Endodermal cell (in vitro differentiated cells): Measurements from ENCODE around the gene SPAST. TPM values are rescaled to one million over a fixed set of nuclear protein-coding genes. Genes with fewer than 3 reads are reported as not detected.
"Not testable (repeated sequence)": the region's sequence is repeated elsewhere in the genome, so short reads cannot be mapped to it uniquely, and the experiment has no call there.

Source experiments
- DNase-seq: peaks from one replicate; pipeline ENCODE4 v3.0.0-alpha.2; 2017
- H3K27ac ChIP-seq: 2 replicates; pipeline ENCODE4 v1.5.1; 2013; ENCODE audit warnings: mild to moderate bottlenecking, low read depth, low read length, moderate library complexity
- H3K27me3 ChIP-seq: 2 replicates; pipeline ENCODE4 v1.6.1; 2013; ENCODE audit warnings: mild to moderate bottlenecking, low read length, moderate library complexity; ENCODE audit not compliant: insufficient read depth, control insufficient read depth, poor library complexity, severe bottlenecking
- H3K36me3 ChIP-seq: 2 replicates; pipeline ENCODE4 v1.7.0; 2013; ENCODE audit warnings: mild to moderate bottlenecking, low read length, moderate library complexity; ENCODE audit not compliant: control insufficient read depth, insufficient read depth
- H3K4me1 ChIP-seq: one replicate; pipeline ENCODE4 v1.7.0; 2013; ENCODE audit warnings: low read length; ENCODE audit not compliant: control insufficient read depth, insufficient read depth
- H3K4me3 ChIP-seq: 2 replicates; pipeline ENCODE4 v1.5.1; 2013; ENCODE audit warnings: mild to moderate bottlenecking, low read length, moderate library complexity
- H3K9ac ChIP-seq: 2 replicates; pipeline ENCODE4 v1.6.1; 2013; ENCODE audit warnings: mild to moderate bottlenecking, low read length, moderate library complexity; ENCODE audit not compliant: poor library complexity, severe bottlenecking; ENCODE audit errors: extremely low read depth
- H3K9me3 ChIP-seq: 2 replicates; pipeline ENCODE4 v1.6.1; 2013; ENCODE audit warnings: mild to moderate bottlenecking, low read length, moderate library complexity; ENCODE audit not compliant: control insufficient read depth
- H3K27ac Mint-ChIP-seq: 2 replicates; pipeline ENCODE4 v1.8.0; 2020; ENCODE audit warnings: mixed read lengths
- H3K27me3 Mint-ChIP-seq: 2 replicates; pipeline ENCODE4 v1.8.0; 2021; ENCODE audit warnings: mild to moderate bottlenecking, mixed read lengths; ENCODE audit not compliant: insufficient read depth
- H3K36me3 Mint-ChIP-seq: 2 replicates; pipeline ENCODE4 v1.8.0; 2020; ENCODE audit warnings: low read depth, mixed read lengths
- H3K4me1 Mint-ChIP-seq: 2 replicates; pipeline ENCODE4 v1.8.0; 2020; ENCODE audit warnings: mixed read lengths
- H3K4me3 Mint-ChIP-seq: 2 replicates; pipeline ENCODE4 v1.8.0; 2020; ENCODE audit warnings: mild to moderate bottlenecking, moderate library complexity, mixed read lengths
- H3K9me3 Mint-ChIP-seq: 2 replicates; pipeline ENCODE4 v1.8.0; 2020; ENCODE audit warnings: mild to moderate bottlenecking, mixed read lengths
- CTCF ChIP-seq: fragments of 200-600 bp; sonication (generic); conservative IDR thresholded peaks from 2 replicates; pipeline ENCODE4 v1.5.0; 2021; ENCODE audit warnings: antibody characterized with exemption, mild to moderate bottlenecking
- WGBS, 2 experiments: methylation state at CpG; one replicate each; pipeline versions ENCODE4 v1.1.5 to v1.1.7; 2013; ENCODE audit warnings: missing lambda C conversion rate in 2 of 2, mixed read lengths in 1 of 2; ENCODE audit not compliant: insufficient coverage in 1 of 2, insufficient read length in 1 of 2; 5-methylcytosine and 5-hydroxymethylcytosine counted together
- total RNA-seq, 2 donors: library from RNA; stranded (reverse); fragmentation: NEBNext Ultra II Directional in 1 of 2; extraction: Animal tissue kit (Norgen Biotek cat#: 25700) in 1 of 2; gene quantifications; 2 replicates in 1 of 2; 3 replicates in 1 of 2; pipeline ENCODE4 v1.2.1, GENCODE V29; 2021

Gene SPAST
- total RNA-seq, 2 donors from 2014 or later, result 25.7 to 34.6 TPM

GRCh38 chr2:32189011-32189410 lies 125.7 kb downstream of the SPAST start:
- Mint-ChIP-seq H3K9me3 (no peaks in the 10 kb centered on the region), H3K4me3 (no peak overlapping the region), H3K27ac (no peak overlapping the region), H3K4me1 (no peaks in the 10 kb centered on the region), H3K27me3 (no peaks in the 10 kb centered on the region), H3K36me3 (peaks cover 43% of the 10 kb centered on the region)
- Histone ChIP-seq H3K36me3 (peaks cover 42% of the 10 kb centered on the region), H3K9ac (no peak overlapping the region), H3K4me1 (no peaks in the 10 kb centered on the region), H3K27ac (no peak overlapping the region), H3K9me3 (no peaks in the 10 kb centered on the region), H3K4me3 (no peak overlapping the region), H3K27me3 (no peaks in the 10 kb centered on the region)
- no peak for DNase-seq
- no peak for TF ChIP-seq CTCF
- WGBS, 2 experiments, result 97 to 100% methylated on average over 4 to 5 of the region's 6 CpGs

- DNase-seq, result no peak
- Histone ChIP-seq H3K9me3 (no peaks in the 10 kb centered on the region), H3K36me3 (peaks cover 44% of the 10 kb centered on the region), H3K4me3 (no peak overlapping the region), H3K9ac (no peak overlapping the region), H3K27me3 (no peaks in the 10 kb centered on the region), H3K4me1 (no peaks in the 10 kb centered on the region), H3K27ac (no peak overlapping the region)
- H3K36me3 Mint-ChIP-seq, result peaks cover 31% of the 10 kb centered on the region
- no peak for TF ChIP-seq CTCF
- 100% methylated on average over 1 of the region's 1 CpG for WGBS, 2 experiments
- H3K27ac Mint-ChIP-seq, result no peak overlapping the region
- no peak overlapping the region for H3K4me3 Mint-ChIP-seq
- H3K27me3 Mint-ChIP-seq, result no peaks in the 10 kb centered on the region
- H3K9me3 Mint-ChIP-seq, result no peaks in the 10 kb centered on the region
- H3K4me1 Mint-ChIP-seq, result no peaks in the 10 kb centered on the region
These were observed 129.1 kb downstream of the SPAST start for GRCh38 chr2:32192418-32192817.

DNA sequence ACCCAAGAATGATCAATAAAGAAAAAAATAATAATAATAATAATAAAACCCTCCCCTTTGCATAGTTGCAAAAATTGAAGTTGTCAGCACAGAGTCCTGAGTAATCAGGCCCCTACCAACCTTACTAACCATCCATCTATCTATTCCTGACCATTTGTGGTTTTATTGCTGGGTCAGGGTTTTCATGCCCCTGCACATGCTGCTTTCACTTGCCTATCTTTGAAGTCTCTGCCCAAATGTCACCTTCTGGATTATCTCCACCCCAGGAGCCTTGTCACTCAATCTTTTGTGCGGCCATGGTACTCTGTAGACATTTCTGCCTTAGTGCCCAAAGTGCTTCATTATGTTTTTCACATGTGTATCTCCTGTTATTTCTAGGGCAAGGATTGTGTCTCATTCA lies 137.5 kb downstream of the SPAST start:
- no peak overlapping the region for H3K27ac ChIP-seq
- TF ChIP-seq CTCF, result no peak
- Mint-ChIP-seq H3K36me3 (peaks cover 52% of the 10 kb centered on the region), H3K9me3 (no peaks in the 10 kb centered on the region), H3K4me3 (no peak overlapping the region), H3K27me3 (no peaks in the 10 kb centered on the region), H3K27ac (no peak overlapping the region), H3K4me1 (peaks cover 9% of the 10 kb centered on the region)
- no peaks in the 10 kb centered on the region for H3K4me1 ChIP-seq
- H3K9ac ChIP-seq, result no peak overlapping the region
- peaks cover 47% of the 10 kb centered on the region for H3K36me3 ChIP-seq
- no peaks in the 10 kb centered on the region for H3K27me3 ChIP-seq
- no peak for DNase-seq
- H3K9me3 ChIP-seq, result no peaks in the 10 kb centered on the region
- no peak overlapping the region for H3K4me3 ChIP-seq
- WGBS, 2 experiments, result 100% methylated on average over 1 of the region's 1 CpG; no CpG with 5 or more reads in 1 of the 2 experiments

GRCh38 chr2:32203428-32203827 lies 140.1 kb downstream of the SPAST start:
- not testable (repeated sequence) for H3K27ac ChIP-seq, H3K4me3 Mint-ChIP-seq, H3K4me3 ChIP-seq, H3K9me3 ChIP-seq, H3K9me3 Mint-ChIP-seq, DNase-seq, H3K27me3 ChIP-seq, H3K4me1 Mint-ChIP-seq, H3K9ac ChIP-seq, H3K27me3 Mint-ChIP-seq, H3K27ac Mint-ChIP-seq, H3K4me1 ChIP-seq
- H3K36me3 Mint-ChIP-seq, result peaks cover 51% of the 10 kb centered on the region
- peaks cover 30% of the 10 kb centered on the region for H3K36me3 ChIP-seq
- 89 to 92% methylated on average over 3 of the region's 3 CpGs for WGBS, 2 experiments
